NCI-H146 treated with DMSO at 0.1 percent for 48 hours (cell line): ENCODE measurements around the gene SUSD3.

Source experiments
- DNase-seq: peaks from one replicate; lab custom pipeline; 2025; ENCODE audit not compliant: unreplicated experiment; lab: John Stamatoyannopoulos, UW

The SUSD3 gene

GRCh38 chr9:93121316-93122241 lies 63.1 kb downstream of the SUSD3 start:
- DNase-seq = no peak

- DNase-seq = peak; percentile 5
Observed at GRCh38 chr9:93122721-93123221, 64.3 kb downstream of the SUSD3 start.

GRCh38 chr9:93123561-93124283 lies 65.2 kb downstream of the SUSD3 start:
- DNase-seq = no peak

GRCh38 chr9:93124793-93125192 lies 66.3 kb downstream of the SUSD3 start:
- no peak for DNase-seq

- no peak for DNase-seq
Observed at GRCh38 chr9:93125331-93125894, 66.9 kb downstream of the SUSD3 start.

GRCh38 chr9:93126151-93126781 lies 67.8 kb downstream of the SUSD3 start:
- DNase-seq = no peak

GRCh38 chr9:93126825-93127368 lies 68.4 kb downstream of the SUSD3 start:
- no peak for DNase-seq

- no peak for DNase-seq
Observed at GRCh38 chr9:93127395-93127911, 69.0 kb downstream of the SUSD3 start.

- DNase-seq = no peak
Observed at GRCh38 chr9:93128011-93128714, 69.7 kb downstream of the SUSD3 start.

GRCh38 chr9:93128715-93129224 lies 70.3 kb downstream of the SUSD3 start:
- no peak for DNase-seq

- no peak for DNase-seq
Observed at GRCh38 chr9:93129286-93129685, 70.8 kb downstream of the SUSD3 start.

- DNase-seq = no peak
Observed at GRCh38 chr9:93129691-93130500, 71.4 kb downstream of the SUSD3 start.

GRCh38 chr9:93130861-93131481 lies 72.5 kb downstream of the SUSD3 start:
- no peak for DNase-seq

- DNase-seq = no peak
Observed at GRCh38 chr9:93131599-93132286, 73.2 kb downstream of the SUSD3 start.

GRCh38 chr9:93132287-93132927 lies 73.9 kb downstream of the SUSD3 start:
- no peak for DNase-seq

- DNase-seq = no peak
Observed at GRCh38 chr9:93132946-93133680, 74.6 kb downstream of the SUSD3 start.

- DNase-seq = peak; percentile 15
Observed at GRCh38 chr9:93133681-93134014, 75.1 kb downstream of the SUSD3 start.
